Stimulated activated naive CD4-positive, alpha-beta T cell (primary cell): Measurements from ENCODE around the gene NUDT1.

ENCODE experiments used
- DNase-seq, 6 experiments: peaks; one replicate each; lab custom pipeline; 2025; lab: John Stamatoyannopoulos, UW

NUDT1 gene

DNA sequence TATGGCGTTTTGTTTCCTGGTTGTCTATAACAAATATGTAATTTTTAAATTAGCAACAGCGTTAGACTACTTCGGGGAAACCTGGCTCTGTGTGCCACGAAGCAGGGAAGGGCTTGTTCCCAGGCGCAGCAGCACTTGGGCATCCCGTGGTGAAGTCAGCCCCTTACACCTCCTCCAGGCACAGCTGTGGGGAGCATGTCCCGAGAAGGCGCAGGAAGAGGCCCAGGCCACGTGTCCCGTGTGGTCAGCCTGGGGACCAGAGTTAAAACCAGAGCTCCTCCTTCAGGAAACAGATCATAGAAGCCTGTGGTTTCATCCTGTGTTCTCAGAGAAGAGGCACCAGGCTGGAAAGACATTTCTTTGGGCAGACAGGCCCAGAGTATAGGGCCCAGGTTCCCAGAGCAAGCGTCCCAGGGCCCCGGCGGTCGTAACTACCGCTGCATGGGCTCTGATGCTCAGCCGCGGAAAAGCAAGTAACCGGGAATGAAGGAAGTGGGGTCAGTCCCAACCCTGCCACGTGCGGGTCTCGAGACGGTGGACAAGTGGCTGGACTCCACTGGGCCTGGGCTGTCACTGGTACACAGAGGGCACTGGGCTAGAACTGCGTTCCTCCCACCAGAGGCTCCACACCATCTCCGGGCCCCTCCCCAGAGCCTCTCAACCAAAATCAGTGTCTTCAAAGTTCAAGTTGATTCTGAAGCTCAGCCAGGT, 7.1 kb downstream of the NUDT1 start:
- DNase-seq = no peak

DNA sequence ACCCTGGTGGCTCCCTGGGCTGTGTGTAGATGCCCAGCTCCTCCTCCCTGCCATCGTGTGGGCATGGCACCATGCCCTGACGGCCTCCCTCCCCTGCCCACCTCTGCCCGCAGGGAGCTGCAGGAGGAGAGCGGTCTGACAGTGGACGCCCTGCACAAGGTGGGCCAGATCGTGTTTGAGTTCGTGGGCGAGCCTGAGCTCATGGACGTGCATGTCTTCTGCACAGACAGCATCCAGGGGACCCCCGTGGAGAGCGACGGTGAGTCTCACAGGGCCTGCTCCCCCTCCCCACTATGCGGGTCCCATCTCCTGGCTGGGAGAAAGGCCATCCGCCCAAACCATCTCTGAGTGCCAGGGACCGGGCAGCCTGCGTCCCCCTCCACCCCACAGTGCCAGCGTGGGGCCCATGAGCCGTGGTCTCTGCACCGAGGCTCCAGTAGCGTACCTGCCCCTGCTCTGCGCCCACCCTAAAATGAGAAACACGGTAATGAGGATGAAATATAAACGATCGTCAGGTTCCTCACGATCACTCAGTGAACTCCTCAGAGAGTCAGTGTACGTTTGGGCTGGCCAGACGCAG, 7.8 kb downstream of the NUDT1 start:
- DNase-seq = no peak

DNA sequence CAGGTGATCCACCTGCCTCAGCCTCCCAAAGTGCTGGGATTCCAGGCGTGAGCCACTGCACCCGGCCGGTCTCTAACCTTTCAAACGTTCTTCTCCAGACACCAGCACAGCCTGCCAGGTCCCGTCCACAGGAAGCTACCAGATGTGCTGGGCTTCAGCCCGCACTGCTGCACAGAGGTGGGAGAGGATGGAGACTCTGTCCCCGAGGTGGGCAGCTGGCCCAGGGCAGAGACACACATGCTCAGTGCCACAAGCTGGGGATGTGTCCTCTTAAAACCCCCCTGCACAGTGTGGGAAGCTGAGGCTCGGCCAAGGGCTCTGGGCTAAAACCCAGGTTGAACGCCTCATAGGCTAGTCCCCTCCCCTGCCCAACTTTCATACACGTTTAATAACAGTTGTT, 9.4 kb downstream of the NUDT1 start:
- DNase-seq = no peak

DNA sequence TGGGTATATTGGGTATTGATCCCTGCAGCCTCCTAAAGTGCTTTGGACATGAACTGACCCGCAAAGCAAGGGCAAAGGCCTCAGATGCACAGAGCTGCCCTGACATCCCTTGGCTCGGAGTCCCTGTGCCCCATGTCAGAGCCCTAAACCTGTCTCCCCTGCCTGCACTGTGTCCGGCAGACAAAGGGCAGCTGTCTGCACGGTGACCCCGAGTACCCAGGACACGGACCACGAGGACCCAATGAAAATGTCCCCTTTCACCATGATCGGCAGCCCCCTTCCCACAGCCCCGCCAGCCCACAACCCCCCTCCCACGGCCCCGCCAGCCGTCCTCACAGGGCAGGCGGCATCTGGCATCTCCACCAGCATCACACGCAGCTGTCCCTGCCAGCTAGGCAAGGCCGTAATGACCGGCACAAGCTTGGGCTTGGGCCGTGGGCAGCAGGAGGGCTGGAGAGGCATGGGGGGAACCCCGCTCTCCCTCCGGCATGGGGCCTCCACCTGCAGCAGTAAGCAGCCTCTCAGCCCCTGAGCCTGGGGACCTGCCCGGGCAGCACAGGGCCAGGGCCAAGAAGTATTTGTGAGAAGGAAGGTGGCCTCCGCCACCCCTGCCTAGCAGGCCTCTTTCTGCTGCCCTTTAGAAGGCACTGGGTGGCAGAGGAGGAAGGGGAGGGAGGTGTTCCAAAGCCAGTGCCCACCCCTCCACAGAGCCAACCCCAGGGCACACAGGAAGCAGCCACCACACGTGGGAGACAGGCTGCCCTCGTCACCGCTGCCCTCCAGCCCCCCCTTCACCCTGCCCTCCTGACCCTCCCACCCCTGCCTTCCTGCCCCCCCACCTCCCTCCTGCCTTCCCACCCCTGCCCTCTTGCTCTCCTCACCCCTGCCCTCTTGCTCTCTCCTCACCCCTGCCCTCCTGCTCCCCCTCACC, 10.1 kb downstream of the NUDT1 start:
- DNase-seq = no peak

DNA sequence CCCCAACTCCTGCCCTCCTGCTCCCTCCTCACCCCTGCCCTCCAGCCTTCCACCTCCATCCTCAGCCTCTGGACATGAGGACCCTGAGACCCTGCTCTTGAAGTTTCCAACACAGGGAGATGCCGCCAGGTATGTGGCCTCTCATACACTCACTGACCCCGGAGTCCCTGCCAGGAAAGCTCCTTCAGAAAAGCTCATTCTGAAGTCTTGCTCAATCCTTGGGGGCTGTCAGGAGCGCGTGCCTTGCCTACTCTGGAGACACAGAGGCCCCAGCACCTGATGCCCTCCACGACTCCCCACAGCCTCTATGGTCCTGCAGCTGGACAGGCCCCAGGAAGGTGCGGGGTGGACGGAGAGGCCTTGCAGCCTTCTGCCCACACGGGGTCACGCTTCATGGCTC, 11.0 kb downstream of the NUDT1 start:
- DNase-seq = no peak

DNA sequence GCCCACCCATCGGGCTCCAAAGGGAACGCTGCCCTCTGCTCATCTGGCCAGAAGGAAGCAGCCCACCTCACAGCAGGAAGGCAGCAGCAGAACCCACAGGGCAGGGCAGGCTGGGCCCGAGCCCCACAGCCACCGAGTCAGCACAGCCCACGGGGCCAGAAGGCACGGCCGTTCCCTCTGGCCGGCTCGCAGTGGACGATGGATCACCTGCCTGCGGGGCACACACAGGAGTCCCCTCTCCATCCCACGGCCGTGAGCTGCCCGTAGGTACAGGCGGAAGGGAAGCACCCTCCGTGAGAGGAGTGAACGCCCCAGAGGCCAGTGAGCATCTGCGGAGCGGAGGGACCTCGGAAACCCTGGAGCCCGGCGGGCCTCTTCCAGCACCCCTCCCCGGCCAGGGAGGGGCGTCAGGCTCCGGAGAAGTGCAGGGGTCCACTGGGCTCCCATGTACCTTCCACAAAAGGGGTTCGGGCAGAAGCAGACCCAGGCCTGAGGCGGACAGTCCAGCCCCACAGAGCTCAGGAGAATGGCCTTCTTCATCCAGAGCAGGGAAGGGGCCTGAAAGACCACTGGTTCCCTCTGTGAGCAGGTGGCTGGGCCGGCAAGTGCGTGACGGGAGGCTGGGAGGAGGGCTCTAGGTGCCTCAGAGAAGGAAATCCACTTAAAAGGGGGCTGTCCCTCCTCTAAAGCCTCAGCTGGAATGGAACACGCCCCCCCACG, 11.7 kb downstream of the NUDT1 start:
- no peak for DNase-seq

DNA sequence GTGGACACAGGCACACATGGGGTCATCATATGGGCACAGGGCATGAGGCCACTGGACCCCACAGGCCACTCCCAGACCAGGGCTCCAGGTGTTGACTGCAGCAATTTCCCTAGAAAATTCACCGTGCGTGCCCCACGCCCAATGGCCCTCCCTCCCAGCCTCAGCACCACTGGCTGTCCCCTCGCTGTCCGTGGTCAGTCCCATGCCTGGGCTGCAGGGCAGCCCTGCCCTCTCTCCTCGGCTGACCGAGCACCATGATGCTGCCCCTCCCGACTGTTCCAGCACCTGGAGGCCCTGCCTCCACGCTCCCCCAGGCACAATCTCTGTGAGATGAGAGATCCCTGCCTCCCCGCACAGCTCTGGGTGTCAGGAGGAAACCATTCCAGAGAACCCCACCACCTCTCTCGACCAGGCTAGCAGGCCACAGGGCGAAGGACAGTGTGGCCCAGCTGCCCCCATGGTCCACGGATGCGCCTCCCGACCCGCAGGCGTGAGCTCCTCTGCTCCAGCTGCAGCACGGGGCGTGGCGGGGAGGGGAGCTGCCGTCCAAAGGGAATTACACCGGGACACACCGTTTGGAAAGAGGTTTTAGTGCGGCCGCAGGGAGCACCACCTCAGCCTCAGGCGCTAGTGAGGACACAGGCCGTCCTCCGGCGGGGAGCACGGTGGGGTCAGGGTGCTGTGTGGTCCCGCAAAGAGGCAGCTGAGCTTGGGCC, 12.6 kb downstream of the NUDT1 start:
- no peak for DNase-seq

DNA sequence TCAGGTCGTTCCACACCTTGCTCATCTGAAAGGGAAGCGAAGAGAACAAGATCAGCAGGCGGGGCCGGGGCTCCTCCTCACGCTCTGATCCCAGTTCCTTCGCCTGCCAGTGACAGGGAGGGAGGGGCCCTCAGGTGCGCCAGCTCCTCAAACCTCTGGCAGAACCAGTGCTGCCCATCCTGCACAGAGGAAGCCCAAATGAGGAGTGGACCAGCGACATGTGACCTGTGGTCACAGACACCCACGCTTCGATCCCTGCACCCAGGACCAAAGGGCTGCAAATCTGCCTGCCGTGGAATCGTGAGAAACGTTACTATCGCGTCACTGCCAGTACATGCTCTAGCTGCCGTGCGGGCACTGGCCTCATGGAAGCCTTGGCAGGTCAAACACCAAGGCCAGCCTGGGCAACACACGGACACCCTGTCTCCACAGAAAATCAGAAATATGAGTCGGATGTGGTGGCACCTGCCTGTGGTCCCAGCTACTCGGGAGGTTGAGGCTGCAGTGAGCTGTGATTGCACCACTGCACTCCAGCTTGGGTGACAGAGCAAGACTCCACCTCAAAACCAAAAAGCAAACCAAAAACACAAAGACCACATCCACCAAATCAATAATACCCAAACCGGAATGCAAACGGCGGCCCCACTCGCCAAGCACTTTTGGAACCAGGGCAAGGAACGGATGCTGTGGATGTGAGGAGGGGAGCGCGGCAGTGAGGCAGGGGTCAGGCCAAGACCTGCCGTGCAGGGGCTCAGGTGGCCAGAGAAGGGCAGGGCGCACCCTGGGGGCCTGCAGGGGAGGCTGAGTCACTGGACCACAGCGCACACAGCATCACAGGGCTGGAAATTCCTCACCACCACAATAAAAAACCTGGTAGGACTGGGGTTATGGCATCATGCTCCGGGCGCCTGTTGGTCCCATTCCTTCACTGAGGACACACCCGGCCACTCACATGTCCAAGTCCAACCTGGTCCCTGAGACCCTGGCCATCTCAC, 13.4 kb downstream of the NUDT1 start:
- DNase-seq = no peak

DNA sequence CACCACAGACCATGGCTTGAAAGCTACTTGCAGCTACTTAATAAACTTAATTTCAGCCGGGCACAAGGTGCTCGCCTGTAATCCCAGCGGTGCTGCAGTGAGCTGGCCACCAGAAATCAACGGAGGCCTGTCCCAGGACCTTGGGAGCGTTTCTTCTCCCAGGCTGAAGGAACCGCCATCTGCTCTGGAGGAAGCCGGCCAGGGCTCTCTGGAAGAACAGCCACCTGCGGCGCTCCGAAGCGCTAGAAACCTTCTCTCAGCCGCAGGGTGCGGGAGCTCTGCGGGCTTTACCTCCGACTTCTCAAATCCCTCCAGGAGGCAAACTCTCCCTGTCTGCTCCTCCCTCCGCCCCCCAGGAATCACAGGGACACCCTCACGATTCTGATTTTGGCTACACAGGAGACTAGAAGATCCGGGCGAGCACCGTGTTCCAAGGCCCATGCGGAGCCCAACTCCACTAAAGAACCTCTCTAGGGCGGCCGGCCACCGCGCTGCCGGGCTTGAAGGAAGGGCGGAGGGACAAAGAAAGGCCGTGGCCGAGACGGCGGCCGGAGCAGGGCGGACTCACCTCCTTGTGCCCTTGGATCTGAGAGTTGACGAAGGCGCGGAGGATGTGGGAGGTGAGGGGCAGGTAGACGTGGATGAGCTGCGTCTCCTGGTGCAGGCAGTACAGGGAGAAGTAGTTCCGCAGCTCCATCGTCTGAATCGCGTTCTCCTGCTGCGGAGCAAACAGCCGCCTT, 14.4 kb downstream of the NUDT1 start:
- no peak for DNase-seq

DNA sequence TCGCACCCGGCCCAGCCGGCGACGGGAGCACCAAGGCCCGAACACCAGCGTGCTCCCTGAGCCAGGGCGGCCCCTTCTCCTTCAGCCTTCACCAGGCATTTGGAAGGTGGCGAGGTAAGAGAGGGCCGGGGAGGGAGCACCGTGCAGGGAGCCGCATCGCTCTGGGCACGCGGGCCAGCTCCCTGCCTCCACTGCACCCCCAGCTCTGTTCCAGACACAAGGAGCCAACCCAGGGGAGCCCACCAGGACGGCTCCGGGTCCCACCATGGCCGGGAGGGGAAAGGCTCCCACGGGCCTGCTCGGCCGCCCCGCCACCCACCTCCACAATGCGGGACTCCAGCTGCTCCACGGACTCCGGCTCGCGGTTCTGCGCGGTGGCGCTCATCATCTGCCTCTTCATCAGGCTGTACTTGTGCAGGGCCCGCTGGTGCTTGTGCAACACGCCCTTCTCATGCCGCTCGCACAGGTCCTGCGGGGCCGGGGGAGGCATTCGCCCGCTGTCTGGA, 15.1 kb downstream of the NUDT1 start:
- no peak for DNase-seq

DNA sequence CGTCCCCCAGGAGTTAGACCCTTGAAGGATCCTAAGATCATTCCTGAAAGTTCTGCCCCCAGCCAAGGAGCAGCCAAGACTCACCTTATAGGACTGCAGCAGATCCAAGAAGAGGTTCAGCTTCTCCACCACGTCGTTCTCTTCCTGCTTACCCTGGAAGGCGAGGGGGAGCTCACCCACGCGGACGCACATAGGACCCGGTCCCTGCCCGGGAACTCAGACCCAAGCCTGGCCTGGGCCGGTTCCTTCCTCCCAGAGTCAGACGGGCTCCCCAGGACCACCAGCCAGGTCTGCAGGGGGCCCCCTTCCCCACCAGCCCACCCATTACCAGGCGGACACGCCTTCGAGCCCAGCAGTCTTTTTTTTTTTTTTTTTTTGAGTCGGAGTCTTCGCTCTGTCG, 15.6 kb downstream of the NUDT1 start:
- DNase-seq = no peak

DNA sequence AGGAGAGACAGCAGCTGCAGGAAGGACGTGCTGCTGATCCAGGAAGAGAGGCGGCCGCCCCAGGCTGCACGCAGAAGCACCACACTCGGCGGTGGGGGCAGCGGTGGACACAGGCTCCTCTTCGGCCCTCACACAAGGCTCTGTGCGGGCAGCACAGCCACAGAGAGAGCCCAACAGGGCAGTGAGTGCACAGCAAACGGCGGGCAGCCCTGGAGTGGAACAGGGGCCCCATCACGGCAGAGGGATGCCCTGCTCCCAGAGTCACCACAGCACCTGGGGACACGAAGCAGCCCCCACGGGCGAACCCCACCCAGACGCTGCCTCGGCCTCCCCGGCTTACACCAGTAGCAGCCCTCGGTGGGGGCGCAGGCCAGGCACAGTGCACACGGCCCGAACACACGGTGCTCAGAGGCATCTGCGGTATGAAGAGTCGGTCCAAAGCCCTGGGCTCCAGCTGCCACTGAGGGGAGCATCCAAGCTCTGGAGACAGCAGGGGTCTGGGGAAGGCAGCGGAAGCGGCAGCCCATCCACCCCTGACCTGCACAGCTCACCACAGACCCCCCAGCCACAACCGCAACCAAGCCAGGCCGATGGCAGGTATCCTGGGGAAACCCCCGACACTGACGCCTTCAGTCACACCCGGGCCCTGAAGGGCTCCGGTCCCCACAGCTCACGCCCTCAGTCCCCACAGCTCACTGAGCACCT, 16.8 kb downstream of the NUDT1 start:
- DNase-seq = no peak

DNA sequence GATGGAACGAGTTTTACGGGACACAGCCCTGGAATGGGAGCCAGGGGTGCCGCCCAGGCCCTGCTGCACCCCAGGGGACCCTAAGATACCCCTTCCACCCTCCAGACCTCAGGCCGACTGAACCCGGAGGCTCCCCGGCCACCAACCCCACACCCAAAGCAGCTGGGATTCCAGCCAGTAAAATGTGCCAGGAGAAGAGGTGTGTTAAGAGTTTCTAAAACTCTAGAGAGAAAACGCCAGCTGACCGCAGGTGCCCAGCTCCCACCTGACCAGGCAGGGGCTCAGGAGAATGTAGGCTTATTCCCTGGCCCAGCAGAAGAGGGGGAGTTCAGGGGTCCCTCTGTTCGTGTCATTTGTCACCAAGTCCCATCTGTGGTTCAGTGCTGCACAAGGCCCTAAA, 17.5 kb downstream of the NUDT1 start:
- DNase-seq = no peak

DNA sequence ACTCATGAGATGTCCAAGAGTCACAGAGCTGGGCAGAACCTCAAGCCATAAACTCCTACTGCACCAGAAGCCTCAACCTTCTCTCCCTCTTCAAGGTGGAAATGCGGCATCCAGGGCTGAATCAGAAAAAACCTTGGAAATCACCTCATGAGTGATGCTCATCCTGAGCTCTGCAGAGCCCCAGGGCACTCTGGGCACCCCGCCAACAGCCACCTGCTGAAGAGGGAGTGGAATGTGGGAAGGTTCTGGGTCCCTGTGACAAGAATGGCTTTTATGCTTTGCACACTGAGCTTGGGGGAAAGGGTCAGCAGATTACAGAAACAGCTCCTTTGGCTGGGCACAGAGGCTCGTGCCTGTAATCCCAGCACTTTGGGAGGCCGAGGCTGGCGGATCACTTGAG, 18.8 kb downstream of the NUDT1 start:
- no peak for DNase-seq

DNA sequence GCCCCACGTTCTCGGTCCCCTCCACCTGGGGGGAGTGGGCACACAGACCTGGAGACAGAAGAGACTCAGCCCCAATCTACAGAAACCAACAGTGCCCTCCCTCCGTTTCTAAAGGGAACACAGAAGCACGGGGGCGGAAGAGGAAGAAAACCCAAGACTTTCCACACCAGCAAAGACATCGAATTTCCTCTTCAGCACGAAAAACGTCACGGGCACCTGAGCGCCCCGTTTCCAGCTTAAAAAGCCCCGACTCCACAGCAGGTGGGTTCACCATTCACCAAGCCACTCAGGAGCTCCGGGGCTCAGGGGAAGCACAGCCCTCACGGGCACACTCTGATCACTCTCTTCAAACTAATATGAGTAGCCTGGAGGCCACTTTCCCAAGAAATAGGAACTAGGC, 19.6 kb downstream of the NUDT1 start:
- DNase-seq = peak in 4 of 6 experiments; percentile 10 to 46 (median 28)

DNA sequence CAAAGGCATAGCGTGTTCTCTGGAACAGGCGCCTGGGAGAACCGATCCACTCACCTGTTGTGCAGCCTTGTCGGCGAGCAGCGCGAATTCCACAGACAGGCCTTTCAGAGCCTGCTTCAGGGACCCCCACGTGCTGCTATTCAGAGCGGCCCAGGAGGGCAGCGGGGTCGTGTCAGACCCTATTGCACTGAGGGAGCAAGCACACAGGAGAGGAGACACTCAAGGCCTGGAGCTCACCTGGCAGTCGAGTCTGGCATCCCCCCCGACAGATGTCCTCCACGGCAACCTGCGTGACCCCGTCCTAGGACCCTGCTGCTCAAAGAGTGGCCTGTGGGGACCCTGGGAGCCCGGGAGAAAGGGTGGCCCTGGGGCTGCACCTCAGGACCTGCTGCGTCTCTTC, 21.1 kb downstream of the NUDT1 start:
- DNase-seq = no peak

DNA sequence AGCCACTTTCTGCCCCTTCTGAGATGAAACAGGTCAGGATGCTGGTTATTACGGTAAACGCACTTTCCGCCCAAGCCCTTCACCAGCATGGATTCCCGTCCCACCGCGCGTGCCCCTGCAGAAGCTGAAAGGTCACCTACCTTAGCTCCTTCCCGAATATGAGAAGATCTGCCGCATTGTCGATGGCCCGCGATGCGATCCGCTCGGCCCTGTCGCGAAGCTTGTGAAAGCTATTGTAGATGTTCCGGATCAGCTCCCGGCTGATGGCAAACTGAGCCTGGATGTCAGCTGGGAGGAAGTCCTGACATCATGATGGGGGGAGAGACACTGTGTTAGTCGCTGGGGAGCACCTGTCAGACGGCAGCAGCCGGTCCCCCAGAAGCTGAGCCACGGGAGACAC, 22.1 kb downstream of the NUDT1 start:
- no peak for DNase-seq

DNA sequence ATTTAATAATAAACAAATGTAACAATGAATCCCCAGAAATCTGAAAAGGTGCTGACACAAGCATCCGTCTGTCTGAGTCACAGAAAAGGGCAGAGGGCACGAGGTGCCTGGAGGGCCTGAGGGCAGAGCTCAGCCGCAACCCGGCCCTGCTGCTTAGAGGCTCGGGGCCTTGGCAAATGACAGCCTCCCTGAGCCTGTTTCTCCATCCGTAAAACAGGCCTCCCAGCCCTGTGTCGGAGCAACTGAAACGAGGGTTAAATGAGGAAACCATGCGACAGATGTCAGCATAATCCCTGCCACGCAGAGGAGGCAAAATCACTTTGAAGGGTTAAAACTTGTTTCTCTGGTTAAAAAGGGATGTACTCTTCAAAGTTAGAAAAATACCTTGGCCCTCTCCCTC, 24.9 kb downstream of the NUDT1 start:
- DNase-seq = no peak
